HFF-Myc (cell line): ENCODE measurements around the gene MME.
"Not testable (repeated sequence)": the region's sequence is repeated elsewhere in the genome, so short reads cannot be mapped to it uniquely, and the experiment has no call there.

Source experiments
- DNase-seq: peaks from one replicate; pipeline ENCODE4 v3.0.0-alpha.2; 2011; ENCODE audit warnings: low read depth; ENCODE audit errors: extremely low read depth
- H3K4me3 ChIP-seq: replicated peaks from 2 replicates; pipeline ENCODE4 v1.5.1; 2011; ENCODE audit warnings: low read depth, mild to moderate bottlenecking, control low read depth, low read length
- TF ChIP-seq, protein P1 (sequence below): IDR thresholded peaks from 2 replicates; pipeline ENCODE4 v1.5.1; 2012; ENCODE audit warnings: mild to moderate bottlenecking, low read depth, low read length, control low read depth; ENCODE audit errors: missing control alignments

Gene MME

DNA sequence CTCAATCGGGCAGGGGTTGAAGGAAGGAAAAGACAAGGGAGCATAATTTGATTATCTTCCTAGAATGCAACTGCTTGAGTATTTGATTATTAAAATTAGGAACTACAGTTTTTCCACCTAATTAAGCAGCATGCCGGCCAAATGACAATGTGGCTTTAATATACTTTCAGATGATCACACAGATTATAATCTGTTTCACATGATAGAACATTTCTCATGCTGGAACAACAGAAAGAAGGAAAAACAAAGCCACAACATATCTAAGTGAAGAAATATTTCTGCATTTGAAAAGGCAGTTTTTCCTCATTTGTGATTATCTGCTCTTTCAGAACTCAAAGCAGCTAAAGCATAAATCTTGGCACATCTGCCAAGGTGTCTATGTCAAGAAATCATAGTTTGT lies 130.6 kb downstream of the MME start:
- DNase-seq: no peak
- TF ChIP-seq, protein P1, sequence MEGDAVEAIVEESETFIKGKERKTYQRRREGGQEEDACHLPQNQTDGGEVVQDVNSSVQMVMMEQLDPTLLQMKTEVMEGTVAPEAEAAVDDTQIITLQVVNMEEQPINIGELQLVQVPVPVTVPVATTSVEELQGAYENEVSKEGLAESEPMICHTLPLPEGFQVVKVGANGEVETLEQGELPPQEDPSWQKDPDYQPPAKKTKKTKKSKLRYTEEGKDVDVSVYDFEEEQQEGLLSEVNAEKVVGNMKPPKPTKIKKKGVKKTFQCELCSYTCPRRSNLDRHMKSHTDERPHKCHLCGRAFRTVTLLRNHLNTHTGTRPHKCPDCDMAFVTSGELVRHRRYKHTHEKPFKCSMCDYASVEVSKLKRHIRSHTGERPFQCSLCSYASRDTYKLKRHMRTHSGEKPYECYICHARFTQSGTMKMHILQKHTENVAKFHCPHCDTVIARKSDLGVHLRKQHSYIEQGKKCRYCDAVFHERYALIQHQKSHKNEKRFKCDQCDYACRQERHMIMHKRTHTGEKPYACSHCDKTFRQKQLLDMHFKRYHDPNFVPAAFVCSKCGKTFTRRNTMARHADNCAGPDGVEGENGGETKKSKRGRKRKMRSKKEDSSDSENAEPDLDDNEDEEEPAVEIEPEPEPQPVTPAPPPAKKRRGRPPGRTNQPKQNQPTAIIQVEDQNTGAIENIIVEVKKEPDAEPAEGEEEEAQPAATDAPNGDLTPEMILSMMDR: no peak
- H3K4me3 ChIP-seq: no peak overlapping the region

- no peak for DNase-seq
- TF ChIP-seq, protein P1: no peak
- no peak overlapping the region for H3K4me3 ChIP-seq
These were observed 131.1 kb downstream of the MME start for GRCh38 chr3:155211266-155211665.

- no peak for DNase-seq
- TF ChIP-seq, protein P1: no peak
- H3K4me3 ChIP-seq: no peak overlapping the region
These were observed 131.8 kb downstream of the MME start for GRCh38 chr3:155211940-155212339.

- H3K4me3 ChIP-seq, DNase-seq: not testable (repeated sequence)
These were observed 135.9 kb downstream of the MME start for GRCh38 chr3:155216007-155216406.

GRCh38 chr3:155217591-155217990 lies 137.5 kb downstream of the MME start:
- TF ChIP-seq, protein P1: no peak
- H3K4me3 ChIP-seq: no peak overlapping the region
- DNase-seq: no peak

GRCh38 chr3:155218462-155218861 lies 138.3 kb downstream of the MME start:
- TF ChIP-seq, protein P1: no peak
- no peak overlapping the region for H3K4me3 ChIP-seq
- peak; percentile 75 for DNase-seq

DNA sequence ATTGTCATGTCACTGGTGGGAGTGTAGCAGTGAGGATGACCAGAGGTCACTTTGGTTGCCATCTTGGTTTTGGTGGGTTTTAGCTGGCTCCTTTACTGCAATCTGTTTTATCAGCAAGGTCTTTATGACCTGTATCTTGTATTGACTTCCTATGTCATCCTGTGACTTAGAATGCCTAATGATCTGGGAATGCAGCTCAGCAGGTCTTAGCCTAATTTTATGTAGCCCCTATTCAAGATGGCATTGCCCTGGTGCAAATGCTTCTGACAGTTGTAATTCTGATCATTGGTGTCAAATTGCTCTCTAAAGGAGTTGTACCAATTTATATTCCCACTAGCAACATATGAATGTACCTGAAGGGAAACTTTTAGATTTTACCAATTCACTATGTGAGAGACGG lies 139.0 kb downstream of the MME start:
- no peak overlapping the region for H3K4me3 ChIP-seq
- DNase-seq: no peak
- TF ChIP-seq, protein P1: no peak
